GM19240 (cell line): ENCODE measurements around the gene PTPRD.

Experiments
- DNase-seq: peaks from one replicate; pipeline ENCODE4 v3.0.0; 2011; ENCODE audit warnings: low spot score; ENCODE audit not compliant: insufficient read length

The PTPRD gene

GRCh38 chr9:8653111-8653510 lies 1959.7 kb downstream of the PTPRD start:
- DNase-seq: no peak

GRCh38 chr9:8652255-8652654 lies 1960.5 kb downstream of the PTPRD start:
- no peak for DNase-seq

GRCh38 chr9:8651846-8652215 lies 1961.0 kb downstream of the PTPRD start:
- no peak for DNase-seq

- no peak for DNase-seq
These were observed 1961.5 kb downstream of the PTPRD start for GRCh38 chr9:8651070-8651845.

- no peak for DNase-seq
These were observed 1963.0 kb downstream of the PTPRD start for GRCh38 chr9:8649807-8650206.

GRCh38 chr9:8649160-8649559 lies 1963.6 kb downstream of the PTPRD start:
- DNase-seq: no peak

- DNase-seq: no peak
These were observed 1964.4 kb downstream of the PTPRD start for GRCh38 chr9:8648271-8648845.

- no peak for DNase-seq
These were observed 1965.0 kb downstream of the PTPRD start for GRCh38 chr9:8647824-8648223.

GRCh38 chr9:8644571-8644970 lies 1968.2 kb downstream of the PTPRD start:
- no peak for DNase-seq

GRCh38 chr9:8643896-8644295 lies 1968.9 kb downstream of the PTPRD start:
- no peak for DNase-seq

GRCh38 chr9:8643464-8643863 lies 1969.3 kb downstream of the PTPRD start:
- DNase-seq: no peak

- no peak for DNase-seq
These were observed 1972.0 kb downstream of the PTPRD start for GRCh38 chr9:8640761-8641160.

- DNase-seq: no peak
These were observed 1975.2 kb downstream of the PTPRD start for GRCh38 chr9:8637626-8638025.

- DNase-seq: no peak
These were observed 1979.0 kb downstream of the PTPRD start for GRCh38 chr9:8633784-8634183.

GRCh38 chr9:8632493-8632892 lies 1980.3 kb downstream of the PTPRD start:
- DNase-seq: no peak

- DNase-seq: no peak
These were observed 1984.0 kb downstream of the PTPRD start for GRCh38 chr9:8628791-8629190.

GRCh38 chr9:8627976-8628679 lies 1984.7 kb downstream of the PTPRD start:
- DNase-seq: no peak

- DNase-seq: no peak
These were observed 1989.9 kb downstream of the PTPRD start for GRCh38 chr9:8622871-8623270.

- no peak for DNase-seq
These were observed 1990.5 kb downstream of the PTPRD start for GRCh38 chr9:8622222-8622802.

GRCh38 chr9:8621416-8621815 lies 1991.4 kb downstream of the PTPRD start:
- DNase-seq: no peak

GRCh38 chr9:8616414-8616813 lies 1996.4 kb downstream of the PTPRD start:
- no peak for DNase-seq

GRCh38 chr9:8614926-8615440 lies 1997.8 kb downstream of the PTPRD start:
- DNase-seq: no peak
